Measurements from ENCODE around the gene NMNAT2. TPM values are rescaled to one million over a fixed set of nuclear protein-coding genes. Genes with fewer than 3 reads are reported as not detected.

NMNAT2 gene
- total RNA-seq, 1 experiment from 2014 or later, result 11.4 TPM

DNA sequence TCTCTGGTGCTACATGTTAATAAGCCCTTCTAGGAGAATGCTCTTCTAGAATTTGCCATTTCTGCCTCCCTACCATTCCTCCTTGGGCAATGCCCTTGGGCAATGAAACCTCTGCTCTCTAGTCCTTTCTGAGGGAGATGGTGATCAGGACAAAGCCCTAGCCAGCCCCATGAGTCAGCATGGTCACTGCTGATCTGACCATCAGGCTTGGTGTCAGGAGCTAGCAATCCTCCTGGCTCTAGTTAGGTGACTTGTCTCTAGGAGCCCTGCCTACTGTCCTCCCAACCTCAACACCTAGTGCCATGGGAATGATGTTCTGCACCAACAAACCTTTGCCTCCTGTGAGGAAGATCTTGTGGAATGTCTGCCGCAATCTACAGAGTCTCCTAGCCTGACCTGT, 89.8 kb downstream of the NMNAT2 start:
- Mint-ChIP-seq H3K27ac (no peak overlapping the region; a peak in 1 of 7 replicates), H3K27me3 (ENCODE audit: low read depth) (no peaks in the 10 kb centered on the region), H3K4me3 (no peak overlapping the region), H3K9me3 (no peaks in the 10 kb centered on the region; a peak in 1 of 5 replicates), H3K36me3 (ENCODE audit: insufficient read depth in 1 of 3, low read depth in 3 of 3) (no peaks in the 10 kb centered on the region), H3K4me1 (peaks cover 57 to 62% of the 10 kb centered on the region in 2 experiments)
- H3K79me1 ChIP-seq (ENCODE audit: insufficient read depth, low read depth, low read length, poor library complexity, severe bottlenecking), result no peaks in the 10 kb centered on the region
- H3K4me1 ChIP-seq (ENCODE audit: insufficient read depth, low read length), result peaks cover 10% of the 10 kb centered on the region
- H3K79me2 ChIP-seq (ENCODE audit: insufficient read depth, low read length), result no peaks in the 10 kb centered on the region
- H2BK15ac ChIP-seq (ENCODE audit: low read depth, low read length), result no peak overlapping the region
- no CpG with 5 or more reads among the region's 1 CpG for WGBS (ENCODE audit: extremely low coverage, insufficient read length, low lambda C conversion rate)
- no peak overlapping the region for H3K9ac ChIP-seq (ENCODE audit: extremely low read depth, insufficient read length, low read length)
- H2BK120ac ChIP-seq (ENCODE audit: low read depth, low read length, poor library complexity, severe bottlenecking), result no peak overlapping the region
- no peak overlapping the region for H4K91ac ChIP-seq (ENCODE audit: insufficient read length, low read depth, low read length)
- H3K4ac ChIP-seq (ENCODE audit: low read depth, low read length), result no peak overlapping the region
- H3K23ac ChIP-seq (ENCODE audit: insufficient read length, low read depth, low read length), result no peak overlapping the region
- no peak overlapping the region for H3T11ph ChIP-seq (ENCODE audit: low read length)
- H2AFZ ChIP-seq (ENCODE audit: low read length), result no peak overlapping the region
- H4K8ac ChIP-seq (replicated peaks; ENCODE audit: insufficient read length, low read depth, low read length), result no peak overlapping the region
- H3K18ac ChIP-seq (ENCODE audit: insufficient read length, low read depth, low read length), result no peak overlapping the region
- no peaks in the 10 kb centered on the region for H3K27me3 ChIP-seq (ENCODE audit: insufficient read depth, low read length)
- no peaks in the 10 kb centered on the region for H4K20me1 ChIP-seq (ENCODE audit: control insufficient read depth, insufficient read depth, insufficient read length)
- H2BK5ac ChIP-seq (ENCODE audit: insufficient read length, low read length), result no peak overlapping the region
- no peak overlapping the region for H3K56ac ChIP-seq (ENCODE audit: insufficient read length, low read depth, low read length)
- DNase-seq, result no peak
- no peaks in the 10 kb centered on the region for H3K9me3 ChIP-seq (ENCODE audit: control insufficient read depth, low read depth, low read length)
- H3K14ac ChIP-seq (ENCODE audit: insufficient read depth, low read length), result no peak overlapping the region
- TF ChIP-seq CTCF (conservative IDR thresholded peaks at IDR 0.05), result no peak
- H3K27ac ChIP-seq (ENCODE audit: insufficient read length, low read depth, low read length), result no peak overlapping the region
- no peaks in the 10 kb centered on the region for H3K23me2 ChIP-seq (ENCODE audit: insufficient read length, low read depth, low read length, poor library complexity, severe bottlenecking)
- no peak overlapping the region for H2BK12ac ChIP-seq (ENCODE audit: insufficient read length, low read depth, low read length)
- no peak overlapping the region for H2BK20ac ChIP-seq (ENCODE audit: low read depth, low read length, poor library complexity, severe bottlenecking)
- H4K5ac ChIP-seq (ENCODE audit: insufficient read length, low read depth, low read length), result no peak overlapping the region
- no peak overlapping the region for H3K4me2 ChIP-seq (ENCODE audit: insufficient read depth, insufficient read length, low read length)
- H2AK5ac ChIP-seq (ENCODE audit: insufficient read length, low read length), result no peak overlapping the region
